OCI-LY7 (cell line): ENCODE results near the gene PPP1R2.

Source experiments
- CTCF ChIP-seq: fragments of 200-600 bp; sonication (generic); conservative IDR thresholded peaks from 2 replicates; pipeline ENCODE4 v1.5.1; 2014; ENCODE audit warnings: mild to moderate bottlenecking, antibody characterized with exemption, low read length, moderate library complexity, mixed read lengths
- EZH2phosphoT487 ChIP-seq: fragments of 200-600 bp; sonication (generic); IDR thresholded peaks from 2 replicates; pipeline ENCODE4 v1.6.1; 2018; ENCODE audit warnings: low read depth, borderline replicate concordance, mild to moderate bottlenecking, mixed run types, antibody characterized with exemption, low read length, moderate library complexity, mixed read lengths

- TF ChIP-seq CTCF (no peak), EZH2phosphoT487 (no peak)
Measured at GRCh38 chr3:195540511-195540910, 2.6 kb downstream of the PPP1R2 start.
